ENCODE measurements around the gene BRD4.

DNA sequence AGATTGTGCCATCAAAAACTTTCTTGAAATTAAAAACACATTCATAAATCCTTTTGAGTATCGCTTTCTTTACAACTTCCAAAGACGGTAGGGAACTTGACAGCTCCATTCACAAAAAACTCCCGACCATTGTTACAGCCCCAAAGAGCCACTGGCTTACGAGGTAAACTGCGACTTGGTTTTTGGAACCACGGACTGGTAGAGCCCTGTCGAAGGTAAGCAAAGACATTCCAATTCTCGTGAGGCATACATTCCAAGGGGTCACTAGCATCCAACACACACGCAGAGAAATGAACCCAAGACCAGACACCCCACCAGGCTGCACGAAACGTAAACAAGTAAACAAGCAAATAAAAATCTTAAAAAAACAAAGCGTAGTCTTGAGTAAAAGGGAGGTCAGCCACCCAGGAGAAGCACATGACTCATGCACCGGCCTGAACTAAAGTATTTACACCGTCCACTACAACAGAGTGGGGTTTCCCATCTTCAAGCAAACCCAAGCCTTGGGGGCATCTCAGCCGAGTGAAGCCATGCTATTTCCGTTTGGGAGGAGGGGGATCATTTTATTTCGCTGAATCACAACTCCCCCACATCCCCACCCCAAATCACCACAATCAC is 1.4 kb downstream of the BRD4 start:
- TF ChIP-seq, protein P1, sequence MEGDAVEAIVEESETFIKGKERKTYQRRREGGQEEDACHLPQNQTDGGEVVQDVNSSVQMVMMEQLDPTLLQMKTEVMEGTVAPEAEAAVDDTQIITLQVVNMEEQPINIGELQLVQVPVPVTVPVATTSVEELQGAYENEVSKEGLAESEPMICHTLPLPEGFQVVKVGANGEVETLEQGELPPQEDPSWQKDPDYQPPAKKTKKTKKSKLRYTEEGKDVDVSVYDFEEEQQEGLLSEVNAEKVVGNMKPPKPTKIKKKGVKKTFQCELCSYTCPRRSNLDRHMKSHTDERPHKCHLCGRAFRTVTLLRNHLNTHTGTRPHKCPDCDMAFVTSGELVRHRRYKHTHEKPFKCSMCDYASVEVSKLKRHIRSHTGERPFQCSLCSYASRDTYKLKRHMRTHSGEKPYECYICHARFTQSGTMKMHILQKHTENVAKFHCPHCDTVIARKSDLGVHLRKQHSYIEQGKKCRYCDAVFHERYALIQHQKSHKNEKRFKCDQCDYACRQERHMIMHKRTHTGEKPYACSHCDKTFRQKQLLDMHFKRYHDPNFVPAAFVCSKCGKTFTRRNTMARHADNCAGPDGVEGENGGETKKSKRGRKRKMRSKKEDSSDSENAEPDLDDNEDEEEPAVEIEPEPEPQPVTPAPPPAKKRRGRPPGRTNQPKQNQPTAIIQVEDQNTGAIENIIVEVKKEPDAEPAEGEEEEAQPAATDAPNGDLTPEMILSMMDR (optimal IDR thresholded peaks at IDR 0.05 in 1 of 3, IDR thresholded peaks at IDR 0.05 in 1 of 3, conservative IDR thresholded peaks at IDR 0.05 in 1 of 3; ENCODE audit: extremely low read depth in 1 of 3, insufficient read depth in 2 of 3, low read length in 3 of 3) = no peak
- TF ChIP-seq EZH2 (IDR thresholded peaks at IDR 0.05; ENCODE audit: low read length) = no peak
